ENCODE data around the gene HOXC12.
A peak's percentile ranks its signal among the peaks of the same experiment; 100 is the strongest.

HOXC12 gene

GRCh38 chr12:54000116-54001114, 45.7 kb downstream of the HOXC12 start, which contains the start of gene HOXC9:
Gene HOXC9, plus strand, starts transcription at chr12:54000161. Its CDS starts 28 bp downstream, at chr12:54000189.
- H3K27ac ChIP-seq (ENCODE audit: low read length): no peak within 1 kb of the TSS
- DNase-seq: no peak

GRCh38 chr12:54001283-54002187, 46.8 kb downstream of the HOXC12 start:
- no peaks in the 10 kb centered on the region for H3K9me3 ChIP-seq (replicated peaks; ENCODE audit: insufficient read depth, low read length)
- H3K79me2 ChIP-seq (ENCODE audit: low read length): no peaks in the 10 kb centered on the region
- H2AFZ ChIP-seq (ENCODE audit: low read length): no peak overlapping the region
- no peak overlapping the region for H3K9ac ChIP-seq (ENCODE audit: low read length)
- H3F3A ChIP-seq (ENCODE audit: insufficient read depth, low read length): no peaks in the 10 kb centered on the region
- no peaks in the 10 kb centered on the region for H3K9me2 ChIP-seq (replicated peaks; ENCODE audit: insufficient read depth, low read length)
- TF ChIP-seq CTCF (IDR thresholded peaks at IDR 0.05; ENCODE audit: low read length) (no peak), EZH2 (optimal IDR thresholded peaks at IDR 0.05; ENCODE audit: low read depth, low read length) (no peak), EZH2phosphoT487 (IDR thresholded peaks at IDR 0.05; ENCODE audit: low read length) (no peak)
- no peaks in the 10 kb centered on the region for H4K20me1 ChIP-seq (ENCODE audit: insufficient read depth, low read length)
- no peak overlapping the region for H3K4me3 ChIP-seq (ENCODE audit: low read length)
- no peak overlapping the region for H3K4me2 ChIP-seq (ENCODE audit: low read depth, low read length)
- H3K4me1 ChIP-seq (ENCODE audit: low read length): 0 out of 2 replicates have a peak, but pooled peaks cover 3% of the 10 kb centered on the region
- H3K27ac ChIP-seq (ENCODE audit: low read length): no peak overlapping the region
- no peaks in the 10 kb centered on the region for H3K36me3 ChIP-seq (replicated peaks; ENCODE audit: insufficient read depth, low read length)
- H3K27me3 ChIP-seq (replicated peaks; ENCODE audit: insufficient read depth, low read length): peaks cover 96% of the 10 kb centered on the region
- DNase-seq: no peak

More at GRCh38 chr12:54000116-54001114, 45.7 kb downstream of the HOXC12 start, which contains the start of gene HOXC9:
- peak; percentile 77; the same call in 1 of the 2 replicates for TF ChIP-seq EZH2phosphoT487 (IDR thresholded peaks at IDR 0.05; ENCODE audit: low read length)
- no peak for TF ChIP-seq CTCF (IDR thresholded peaks at IDR 0.05; ENCODE audit: low read length)
- Histone ChIP-seq H3K4me3 (ENCODE audit: low read length) (peak within 1 kb of the TSS; percentile 45), H3K9me2 (replicated peaks; ENCODE audit: insufficient read depth, low read length) (no peaks in the 10 kb centered on the region), H3K36me3 (replicated peaks; ENCODE audit: insufficient read depth, low read length) (no peaks in the 10 kb centered on the region), H3K4me1 (ENCODE audit: low read length) (0 out of 2 replicates have a peak, but pooled peaks cover 3% of the 10 kb centered on the region), H3F3A (ENCODE audit: insufficient read depth, low read length) (no peaks in the 10 kb centered on the region), H3K9ac (ENCODE audit: low read length) (no peak within 1 kb of the TSS), H4K20me1 (ENCODE audit: insufficient read depth, low read length) (no peaks in the 10 kb centered on the region), H3K79me2 (ENCODE audit: low read length) (no peaks in the 10 kb centered on the region), H3K27me3 (replicated peaks; ENCODE audit: insufficient read depth, low read length) (peaks cover 94% of the 10 kb centered on the region), H2AFZ (ENCODE audit: low read length) (no peak within 1 kb of the TSS; the same call in 1 of the 2 replicates), H3K4me2 (ENCODE audit: low read depth, low read length) (peak within 1 kb of the TSS; percentile 59; the same call in 1 of the 2 replicates), H3K9me3 (replicated peaks; ENCODE audit: insufficient read depth, low read length) (no peaks in the 10 kb centered on the region)

GRCh38 chr12:54002278-54002914, 47.7 kb downstream of the HOXC12 start:
- peaks cover 96% of the 10 kb centered on the region for H3K27me3 ChIP-seq (replicated peaks; ENCODE audit: insufficient read depth, low read length)
- H4K20me1 ChIP-seq (ENCODE audit: insufficient read depth, low read length): no peaks in the 10 kb centered on the region
- no peak overlapping the region for H3K27ac ChIP-seq (ENCODE audit: low read length)
- H3F3A ChIP-seq (ENCODE audit: insufficient read depth, low read length): no peaks in the 10 kb centered on the region
- no peaks in the 10 kb centered on the region for H3K79me2 ChIP-seq (ENCODE audit: low read length)
- no peaks in the 10 kb centered on the region for H3K9me3 ChIP-seq (replicated peaks; ENCODE audit: insufficient read depth, low read length)
- no peaks in the 10 kb centered on the region for H3K36me3 ChIP-seq (replicated peaks; ENCODE audit: insufficient read depth, low read length)
- 0 out of 2 replicates have a peak, but pooled peaks cover 5% of the 10 kb centered on the region for H3K4me1 ChIP-seq (ENCODE audit: low read length)
- TF ChIP-seq EZH2phosphoT487 (IDR thresholded peaks at IDR 0.05; ENCODE audit: low read length) (no peak), EZH2 (optimal IDR thresholded peaks at IDR 0.05; ENCODE audit: low read depth, low read length) (no peak), CTCF (IDR thresholded peaks at IDR 0.05; ENCODE audit: low read length) (no peak)
- H3K9ac ChIP-seq (ENCODE audit: low read length): no peak overlapping the region
- no peak overlapping the region for H3K4me3 ChIP-seq (ENCODE audit: low read length)
- DNase-seq: no peak
- H3K4me2 ChIP-seq (ENCODE audit: low read depth, low read length): no peak overlapping the region
- no peaks in the 10 kb centered on the region for H3K9me2 ChIP-seq (replicated peaks; ENCODE audit: insufficient read depth, low read length)
- no peak overlapping the region for H2AFZ ChIP-seq (ENCODE audit: low read length)

Data from MM.1S (cell line).